NCI-H2227 treated with DMSO at 0.1 percent for 48 hours (cell line): ENCODE results near the gene NUTM2F.
A peak's percentile ranks its signal among the peaks of the same experiment; 100 is the strongest.
"Not testable (repeated sequence)": the region's sequence is repeated elsewhere in the genome, so short reads cannot be mapped to it uniquely, and the experiment has no call there.

ENCODE experiments used
- DNase-seq: peaks from one replicate; lab custom pipeline; 2025; lab: John Stamatoyannopoulos, UW

Gene NUTM2F, protein sequence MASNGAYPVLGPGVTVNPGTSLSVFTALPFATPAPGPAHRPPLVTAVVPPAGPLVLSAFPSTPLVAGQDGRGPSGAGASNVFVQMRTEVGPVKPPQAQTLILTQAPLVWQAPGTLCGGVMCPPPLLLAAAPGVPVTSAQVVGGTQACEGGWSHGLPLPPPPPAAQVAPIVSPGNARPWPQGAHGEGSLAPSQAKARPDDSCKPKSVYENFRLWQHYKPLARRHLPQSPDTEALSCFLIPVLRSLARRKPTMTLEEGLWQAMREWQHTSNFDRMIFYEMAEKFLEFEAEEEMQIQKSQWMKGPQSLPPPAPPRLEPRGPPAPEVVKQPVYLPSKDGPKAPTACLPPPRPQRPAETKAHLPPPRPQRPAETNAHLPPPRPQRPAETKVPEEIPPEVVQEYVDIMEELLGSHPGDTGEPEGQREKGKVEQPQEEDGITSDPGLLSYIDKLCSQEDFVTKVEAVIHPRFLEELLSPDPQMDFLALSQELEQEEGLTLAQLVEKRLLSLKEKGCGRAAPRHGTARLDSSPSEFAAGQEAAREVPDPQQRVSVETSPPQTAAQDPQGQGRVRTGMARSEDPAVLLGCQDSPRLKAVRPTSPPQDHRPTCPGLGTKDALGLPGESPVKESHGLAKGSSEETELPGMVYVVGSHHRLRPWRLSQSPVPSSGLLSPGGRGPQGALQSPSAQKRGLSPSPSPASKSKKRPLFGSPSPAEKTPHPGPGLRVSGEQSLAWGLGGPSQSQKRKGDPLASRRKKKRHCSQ

DNA sequence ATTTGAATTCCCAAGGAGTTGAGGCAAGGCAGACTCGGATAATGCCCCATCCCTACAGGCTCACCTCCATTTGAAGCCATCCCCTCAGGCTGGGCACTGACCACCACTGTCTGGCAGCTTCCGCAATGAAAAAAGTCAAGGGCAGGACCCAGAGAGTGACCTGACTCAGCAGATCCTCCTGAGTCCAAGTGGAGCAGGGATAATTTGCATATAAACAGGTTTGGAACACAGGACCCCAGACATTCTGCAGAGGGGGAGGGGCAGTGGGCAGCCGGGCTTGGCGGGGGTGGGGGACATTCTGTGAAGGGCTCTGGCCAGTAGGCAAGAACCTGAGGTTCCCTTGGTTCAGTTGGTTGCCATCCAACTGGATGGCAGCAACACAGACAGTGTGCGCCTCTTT lies at the start of gene NUTM2F:
NUTM2F (minus strand) TSS at position 101 of the 400 bp plus-strand sequence; CDS start at position 80, 21 bp downstream.
- not testable (repeated sequence) for DNase-seq

DNA sequence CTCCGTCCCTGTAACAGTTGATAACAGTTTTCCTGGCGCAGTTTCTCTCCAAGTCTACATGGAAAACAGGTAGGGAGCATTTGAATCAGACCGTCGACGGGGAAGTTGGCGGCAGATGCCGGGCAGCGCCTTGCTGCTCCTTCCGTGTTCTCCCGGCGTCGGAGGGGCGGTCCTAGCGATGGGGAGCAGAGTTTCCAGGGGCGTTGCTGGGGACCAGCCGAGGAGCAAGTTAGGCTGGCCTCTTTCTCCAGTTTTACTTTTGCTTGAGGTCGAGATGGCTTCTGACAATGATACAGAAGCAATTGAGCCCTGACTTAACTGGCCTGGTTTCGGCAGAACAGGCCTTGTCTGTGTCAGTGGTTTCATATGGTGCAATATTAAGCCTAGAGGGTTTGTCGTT lies 46.8 kb upstream of the NUTM2F start:
- not testable (repeated sequence) for DNase-seq

DNA sequence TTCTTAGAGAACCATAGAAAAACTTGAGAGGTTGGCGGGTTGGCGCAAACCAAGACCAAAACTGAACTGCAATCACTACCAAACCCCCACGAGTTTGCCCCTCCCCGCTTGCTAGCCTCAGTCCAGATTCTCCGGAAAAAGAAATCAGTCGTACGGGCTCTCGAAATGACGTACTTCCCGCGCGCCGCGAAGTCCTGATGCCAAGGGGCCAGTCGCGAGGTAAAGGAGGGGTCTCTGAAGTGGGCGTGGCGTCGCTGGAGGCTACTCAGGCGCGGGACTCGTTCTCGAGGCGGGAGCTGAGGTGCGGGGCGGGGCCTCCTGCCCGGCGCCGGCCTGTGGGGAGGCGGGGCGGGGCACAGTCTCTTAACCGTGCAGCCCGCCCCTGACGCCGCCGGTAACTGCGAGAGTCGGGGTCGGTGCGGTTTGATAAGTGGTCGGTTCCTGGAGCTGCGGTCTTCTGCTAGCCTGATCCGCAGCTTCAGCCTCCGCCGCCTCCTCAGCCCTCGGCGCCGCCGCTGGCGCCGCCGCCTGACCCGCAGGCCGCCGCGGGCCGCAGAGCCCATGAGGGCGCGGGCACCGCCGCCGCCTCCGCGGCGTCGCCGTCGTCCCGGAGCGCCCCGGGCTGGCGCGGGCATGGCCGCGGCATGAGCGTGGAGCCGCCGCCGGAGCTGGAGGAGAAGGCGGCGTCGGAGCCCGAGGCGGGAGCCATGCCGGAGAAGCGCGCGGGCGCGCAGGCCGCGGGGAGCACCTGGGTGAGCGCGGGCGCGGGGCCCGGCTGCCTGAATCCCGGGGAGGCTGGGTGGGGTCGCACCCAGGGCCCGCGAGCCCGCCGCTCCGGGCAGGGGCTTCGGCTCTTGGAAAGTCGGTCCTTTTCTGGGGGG lies 46.0 kb upstream of the NUTM2F start:
- DNase-seq: peak; percentile 80

DNA sequence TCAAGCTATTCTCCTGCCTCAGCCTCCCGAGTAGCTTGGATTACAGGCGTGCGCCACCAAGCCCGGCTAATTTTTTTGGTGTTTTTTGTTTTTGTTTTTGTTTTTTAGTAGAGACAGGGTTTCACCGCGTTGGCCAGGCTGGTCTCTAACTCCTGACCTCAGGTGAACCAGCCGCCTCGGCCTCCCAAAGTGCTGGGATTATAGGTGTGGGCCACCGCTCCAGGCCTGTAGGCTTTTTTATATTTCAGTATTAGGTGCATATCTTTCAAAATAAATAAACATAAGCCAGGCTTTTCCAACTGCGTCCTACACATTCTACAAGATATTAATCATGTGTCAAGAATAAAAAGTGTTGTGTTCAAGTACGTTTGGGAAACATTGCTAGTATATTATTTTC lies 45.3 kb upstream of the NUTM2F start:
- not testable (repeated sequence) for DNase-seq

DNA sequence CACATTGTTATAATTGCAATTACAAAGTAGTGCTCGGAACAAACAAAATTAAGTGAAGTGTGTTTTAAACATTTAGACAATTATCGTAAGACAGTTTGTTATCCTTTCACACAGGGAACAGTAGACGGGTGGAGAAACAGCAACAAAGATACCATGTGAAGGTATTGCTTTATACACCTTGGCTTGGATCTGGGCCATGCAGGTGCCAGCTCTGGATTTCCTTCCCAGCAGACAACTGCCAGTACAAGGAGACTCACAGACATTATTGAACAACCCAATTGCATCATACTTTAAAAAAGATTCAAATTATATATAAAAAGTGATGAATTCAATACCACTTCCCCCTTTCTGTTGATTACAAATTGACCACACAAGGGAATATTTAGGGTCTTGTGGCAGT lies 41.8 kb upstream of the NUTM2F start:
- not testable (repeated sequence) for DNase-seq

DNA sequence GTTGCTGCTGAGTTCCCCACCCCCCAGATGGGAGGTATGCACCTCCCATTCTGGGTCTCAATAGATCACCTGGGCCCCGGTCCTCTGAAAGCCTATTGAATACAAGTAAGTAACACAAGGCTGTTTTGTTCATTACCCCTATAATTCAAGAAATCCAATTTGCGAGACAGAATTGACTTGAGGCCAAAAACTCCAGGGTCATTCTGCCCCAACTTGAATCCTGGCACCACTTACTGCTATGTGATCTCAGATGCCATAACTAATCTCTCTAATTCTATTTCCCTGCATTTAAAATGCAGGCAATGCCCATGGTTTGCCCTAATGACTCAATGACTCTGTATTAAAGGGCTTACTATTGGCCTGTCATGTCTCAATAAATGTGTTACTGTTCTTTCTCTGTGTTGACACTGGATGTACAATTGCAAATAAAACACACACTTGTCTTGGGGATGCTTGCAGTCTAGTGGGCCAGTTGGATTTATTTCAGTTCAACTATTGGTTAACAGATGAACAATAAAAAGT lies 35.7 kb upstream of the NUTM2F start:
- not testable (repeated sequence) for DNase-seq

DNA sequence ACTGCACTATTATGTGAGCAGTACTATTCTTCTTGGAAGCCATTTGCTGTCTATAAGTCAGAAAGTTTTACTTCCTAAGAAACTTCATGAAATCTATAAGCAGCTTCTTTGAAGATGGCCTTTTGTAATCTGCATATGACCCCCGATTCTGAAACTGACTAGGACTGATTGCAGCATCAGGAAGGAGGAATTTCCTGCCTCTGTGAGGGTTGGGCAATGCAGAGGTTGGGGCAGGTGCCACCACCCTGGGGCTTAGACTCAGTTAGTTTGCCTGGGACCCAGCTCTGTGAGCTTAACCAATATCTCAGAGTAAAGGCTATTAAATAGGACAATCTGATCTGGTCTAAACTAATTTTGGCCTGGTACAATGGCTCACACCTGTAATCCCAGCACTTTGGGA lies 28.7 kb upstream of the NUTM2F start:
- DNase-seq: not testable (repeated sequence)

DNA sequence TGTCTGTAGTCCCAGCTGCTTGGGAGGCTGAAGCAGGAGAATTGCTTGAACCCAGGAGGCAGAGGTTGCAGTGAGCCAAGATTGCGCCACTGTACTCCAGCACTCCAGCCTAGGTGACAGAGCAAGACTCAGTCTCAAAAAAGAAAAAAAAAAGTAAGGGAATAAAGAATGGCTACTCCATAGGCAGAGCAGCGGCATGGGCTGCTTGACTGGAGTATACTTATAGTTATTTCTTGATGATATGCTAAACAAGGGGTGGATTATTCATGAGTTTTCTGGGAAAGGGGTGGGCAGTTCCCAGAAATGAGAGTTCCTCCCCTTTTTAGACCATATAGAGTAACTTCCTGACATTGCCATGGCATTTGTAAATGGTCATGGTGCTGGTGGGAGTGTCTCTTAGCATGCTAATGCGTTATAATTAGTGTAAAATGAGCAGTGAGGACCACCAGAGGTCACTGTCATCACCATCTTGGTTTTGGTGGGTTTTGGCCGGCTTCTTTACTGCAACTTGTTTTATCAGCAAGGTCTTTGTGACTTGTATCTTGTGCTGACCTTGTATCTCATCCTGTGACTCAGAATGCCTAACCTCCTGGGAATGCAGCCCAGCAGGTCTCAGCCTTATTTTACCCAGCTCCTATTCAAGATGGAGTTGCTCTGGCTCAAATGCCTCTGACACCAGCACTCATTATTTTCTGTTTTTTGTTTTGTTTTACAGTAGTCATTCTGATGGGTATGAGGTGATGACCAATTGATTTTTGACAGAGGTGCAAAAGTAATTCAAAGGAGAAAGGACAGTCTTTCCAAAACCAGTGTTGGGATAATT lies 23.7 kb upstream of the NUTM2F start:
- not testable (repeated sequence) for DNase-seq

DNA sequence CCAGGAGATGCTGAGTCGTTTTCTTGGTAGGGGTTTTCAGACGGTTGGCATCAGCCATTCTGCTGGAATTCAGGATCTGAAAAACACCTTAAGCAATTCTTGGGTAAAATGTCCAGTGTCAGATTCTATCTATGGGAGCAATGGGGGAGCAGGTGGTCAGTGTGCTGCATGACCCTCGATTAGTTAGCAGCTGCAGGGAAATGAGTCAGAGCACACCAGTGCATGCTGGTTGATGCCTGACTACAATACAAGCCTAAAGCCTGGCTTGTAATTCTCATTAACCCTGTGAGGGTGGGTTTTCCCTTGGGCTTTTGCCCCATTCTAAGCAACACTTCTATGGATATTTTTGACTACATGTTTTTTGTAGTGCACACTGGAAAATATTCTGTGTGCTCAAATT lies 20.3 kb upstream of the NUTM2F start:
- DNase-seq: not testable (repeated sequence)

DNA sequence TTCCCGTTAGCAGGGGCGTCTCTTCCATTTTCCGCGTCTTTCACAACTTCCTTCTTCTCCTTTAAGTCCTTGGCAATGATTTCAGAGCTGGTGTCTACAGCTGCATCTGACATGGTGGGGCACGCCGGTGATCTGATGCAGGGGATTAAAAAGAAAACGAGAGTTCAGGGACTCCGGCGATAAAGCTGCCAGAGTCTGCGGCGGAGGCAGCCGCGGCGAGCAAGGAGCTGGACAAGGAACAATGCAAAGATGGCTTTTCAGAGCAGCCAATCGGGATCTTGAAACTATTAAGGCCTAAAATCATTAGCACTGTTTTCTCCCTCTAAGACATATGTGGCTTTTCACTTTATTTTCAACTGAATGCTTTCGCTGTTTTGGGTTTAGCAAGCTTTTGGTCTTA lies 19.0 kb upstream of the NUTM2F start:
- not testable (repeated sequence) for DNase-seq

DNA sequence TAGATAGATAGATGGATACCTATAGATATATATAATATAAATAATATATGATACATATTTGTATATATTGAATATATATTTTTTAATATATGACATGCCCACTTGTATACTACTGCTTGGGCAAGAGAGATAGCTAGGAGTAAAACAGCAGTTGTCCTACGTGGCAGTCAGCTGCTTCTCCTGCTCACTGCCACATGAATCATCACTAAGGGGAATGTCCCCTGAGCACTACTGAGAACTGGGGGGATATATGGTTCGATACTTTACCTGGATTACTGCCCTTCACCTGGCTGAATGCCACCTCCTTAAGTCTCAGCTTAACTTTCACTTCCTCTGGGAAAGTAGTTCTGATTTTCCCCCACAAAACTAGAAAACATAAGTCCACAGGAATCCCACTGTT lies 13.3 kb upstream of the NUTM2F start:
- not testable (repeated sequence) for DNase-seq

DNA sequence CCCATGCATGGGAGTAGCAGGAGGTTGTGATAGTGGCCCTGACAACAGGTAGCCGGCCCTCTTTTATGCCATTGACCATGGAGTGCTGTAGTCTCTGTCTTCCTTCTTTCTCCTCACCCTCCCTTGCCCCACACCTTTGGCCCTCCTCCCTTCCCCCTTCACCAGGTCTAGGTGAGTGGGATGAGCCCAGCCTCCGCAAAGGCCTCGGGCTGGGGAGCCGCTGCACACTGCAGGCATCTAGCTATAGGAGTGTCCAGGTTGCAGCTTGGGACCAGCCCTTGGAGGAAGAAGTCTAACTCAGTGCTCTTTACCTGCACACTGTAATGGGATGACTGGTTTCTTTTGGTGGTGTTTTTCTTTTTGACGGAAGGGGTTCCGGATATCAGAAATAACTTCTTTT lies 12.3 kb upstream of the NUTM2F start:
- not testable (repeated sequence) for DNase-seq

DNA sequence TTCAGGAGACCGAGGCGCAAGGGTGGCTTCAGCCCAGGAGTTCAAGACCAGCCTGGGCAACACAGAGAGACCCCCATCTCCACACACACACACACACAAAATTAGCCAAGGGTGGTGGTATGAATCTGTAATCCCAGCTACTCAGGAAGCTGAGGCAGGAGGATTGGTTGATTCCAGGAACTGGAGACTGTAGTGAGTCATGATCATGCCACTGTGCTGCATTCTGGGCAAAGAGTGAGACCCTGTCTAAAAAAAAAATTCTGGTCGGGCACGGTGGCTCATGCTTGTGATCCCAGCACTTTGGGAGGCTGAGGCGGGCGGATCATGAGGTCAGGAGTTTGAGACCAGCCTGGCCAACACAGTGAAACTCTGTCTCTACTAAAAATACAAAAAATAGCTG lies 11.2 kb upstream of the NUTM2F start:
- not testable (repeated sequence) for DNase-seq

DNA sequence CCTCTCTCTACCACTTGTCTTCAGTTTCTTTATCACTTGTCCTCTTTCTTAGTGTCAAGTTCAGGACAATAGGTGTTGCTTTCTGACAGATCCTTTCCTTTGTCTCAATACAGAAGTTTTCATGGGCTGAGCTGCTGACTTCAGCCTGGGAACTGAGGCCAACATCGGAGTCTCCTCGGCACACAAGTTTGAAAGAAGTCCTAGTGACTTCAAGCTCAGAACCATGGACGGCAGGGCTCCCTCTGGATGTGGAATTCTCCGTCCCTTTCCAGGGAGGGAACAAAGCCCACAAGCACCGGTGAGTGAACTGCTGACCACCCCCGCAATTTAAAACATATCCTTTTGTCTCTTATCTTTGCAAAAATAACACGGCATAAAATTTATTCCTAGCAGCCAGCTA lies 10.3 kb upstream of the NUTM2F start:
- DNase-seq: not testable (repeated sequence)

DNA sequence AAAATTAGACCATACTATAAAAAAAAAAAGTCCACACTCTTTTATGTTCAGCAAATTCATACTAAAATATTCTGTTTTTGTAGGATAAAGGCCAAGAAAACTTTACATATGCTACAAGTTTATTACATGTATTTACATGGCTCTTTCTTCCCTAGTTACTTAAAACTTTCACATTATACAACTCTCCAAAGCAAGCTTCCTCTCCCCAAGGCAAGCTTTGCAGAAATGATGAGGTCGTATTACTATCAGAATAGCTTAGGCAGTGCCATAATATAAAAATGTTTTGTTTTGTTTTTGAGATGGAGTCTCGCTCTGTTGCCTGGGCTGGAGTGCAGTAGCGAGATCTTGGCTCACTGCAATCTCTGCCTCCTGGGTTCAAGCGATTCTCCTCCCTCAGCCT lies 8.0 kb upstream of the NUTM2F start:
- DNase-seq: not testable (repeated sequence)

DNA sequence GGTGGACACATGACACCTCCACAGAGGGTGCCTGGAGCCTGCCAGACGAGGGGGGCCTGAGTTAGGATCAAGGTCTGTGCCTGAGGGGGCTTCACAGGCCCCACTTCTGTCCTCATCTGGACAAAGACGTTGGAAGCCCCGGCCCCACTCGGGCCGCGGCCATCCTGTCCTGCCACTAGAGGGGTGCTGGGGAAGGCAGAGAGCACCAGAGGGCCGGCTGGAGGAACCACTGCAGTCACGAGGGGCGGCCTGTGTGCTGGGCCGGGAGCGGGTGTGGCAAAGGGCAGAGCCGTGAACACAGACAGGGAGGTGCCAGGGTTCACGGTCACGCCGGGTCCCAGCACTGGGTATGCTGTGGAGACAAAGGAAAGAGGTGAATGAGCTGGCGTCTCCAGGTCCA lies 2.9 kb downstream of the NUTM2F start:
- not testable (repeated sequence) for DNase-seq

DNA sequence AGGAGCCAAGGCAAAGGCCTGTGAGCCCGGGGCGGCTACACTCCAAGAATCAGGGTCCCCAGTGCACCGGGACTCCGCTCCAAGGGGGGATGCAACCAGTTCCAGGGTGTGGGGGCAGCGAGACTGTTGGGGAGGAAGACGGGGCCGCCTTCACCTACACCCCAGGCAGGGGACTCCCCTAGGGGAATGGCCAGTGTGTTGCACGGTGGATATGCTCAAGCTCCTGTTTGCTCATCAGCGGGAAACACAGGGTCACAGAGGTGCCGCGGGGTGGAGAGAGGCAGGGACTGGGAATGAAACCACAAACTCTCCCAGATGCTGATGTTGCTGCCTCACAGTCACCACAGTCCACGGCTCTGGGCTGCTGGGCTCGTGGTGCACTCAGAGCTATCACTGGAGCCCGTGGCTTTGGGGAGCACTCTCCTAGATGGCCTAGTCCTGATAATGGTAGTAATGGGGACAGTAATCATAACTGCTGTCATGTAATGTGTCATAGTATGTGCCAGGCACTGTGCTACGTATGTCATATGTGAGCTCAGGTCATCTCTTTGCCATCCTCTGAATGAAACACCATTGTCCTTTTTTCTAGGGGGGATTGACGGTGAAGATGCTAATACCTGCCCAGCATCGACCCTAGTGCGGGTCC lies 5.2 kb downstream of the NUTM2F start:
- DNase-seq: not testable (repeated sequence)

DNA sequence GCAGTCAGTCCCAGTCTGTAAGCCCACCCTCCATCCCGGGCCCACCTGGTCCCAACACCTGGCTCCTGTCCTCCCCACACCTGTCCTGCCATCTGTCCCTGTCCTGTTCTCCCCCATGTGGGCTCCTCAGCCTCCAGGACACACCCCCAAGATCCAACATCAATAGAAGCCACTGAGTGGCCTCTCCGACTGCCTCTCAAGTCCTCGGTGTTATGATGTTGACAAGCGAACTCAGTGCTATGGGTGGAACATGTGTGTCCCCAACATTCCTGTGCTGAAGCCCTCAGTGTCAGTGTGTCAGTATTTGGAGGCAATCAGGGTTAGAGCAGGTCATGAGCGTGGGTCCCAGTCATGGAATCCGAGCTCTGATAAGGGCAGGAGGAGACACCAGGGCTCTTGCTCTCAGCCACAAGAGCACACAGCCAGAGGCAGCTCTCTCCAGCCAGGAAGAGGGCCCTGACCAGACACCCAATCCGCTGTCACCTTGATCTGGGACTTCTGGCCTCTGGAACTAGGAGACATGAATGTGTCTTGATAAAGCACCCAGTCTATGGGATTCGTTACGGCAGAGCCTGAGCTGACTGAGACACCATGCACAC lies 6.0 kb downstream of the NUTM2F start:
- not testable (repeated sequence) for DNase-seq

DNA sequence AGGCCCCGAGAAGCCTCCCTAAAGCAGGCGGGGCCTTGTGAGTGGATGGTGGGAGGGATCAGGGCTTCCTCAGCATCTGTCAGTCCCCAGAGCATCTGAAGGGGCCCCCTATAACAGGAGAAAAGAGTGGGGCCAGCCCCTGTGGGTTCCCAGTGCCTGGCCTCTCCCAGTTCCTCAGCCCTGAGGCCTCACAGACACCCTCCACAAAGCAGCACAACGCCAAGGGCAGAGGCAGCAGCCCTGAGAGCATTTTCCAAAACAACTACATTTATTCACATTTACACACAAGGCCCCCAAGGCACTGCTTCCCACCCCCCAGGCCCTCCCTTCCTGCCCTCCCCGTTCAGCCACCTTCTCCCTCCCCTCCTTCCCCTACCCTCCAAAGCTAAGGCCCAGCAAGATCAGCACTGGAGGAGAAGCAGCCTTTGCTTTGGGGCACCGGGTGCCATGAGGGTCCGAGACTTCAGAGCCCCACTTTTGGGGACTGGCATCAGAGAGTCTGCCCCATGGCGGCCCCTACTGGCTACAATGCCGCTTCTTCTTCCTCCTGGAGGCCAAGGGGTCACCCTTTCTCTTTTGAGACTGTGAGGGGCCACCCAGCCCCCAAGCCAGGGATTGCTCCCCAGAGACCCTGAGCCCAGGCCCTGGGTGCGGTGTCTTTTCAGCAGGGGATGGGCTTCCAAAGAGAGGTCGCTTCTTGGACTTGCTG lies 10.3 kb downstream of the NUTM2F start:
- not testable (repeated sequence) for DNase-seq
